Epithelial cell of prostate (primary cell): ENCODE measurements around the gene UQCRC1.

Source experiments
- DNase-seq: peaks from one replicate; pipeline ENCODE4 v3.0.0-alpha.2; 2011; ENCODE audit warnings: low read depth, low spot score
- H3K27ac ChIP-seq: fragments of 450-650 bp; 2 replicates; pipeline ENCODE4 v1.5.1; 2017; ENCODE audit warnings: mild to moderate bottlenecking

The UQCRC1 gene

GRCh38 chr3:48600711-48601621, 8.5 kb downstream of the UQCRC1 start:
- no peak for DNase-seq
- H3K27ac ChIP-seq, result peak overlapping the region; percentile 98

GRCh38 chr3:48599509-48600285, 9.7 kb downstream of the UQCRC1 start:
- no peak for DNase-seq
- peak overlapping the region; percentile 98 for H3K27ac ChIP-seq

DNA sequence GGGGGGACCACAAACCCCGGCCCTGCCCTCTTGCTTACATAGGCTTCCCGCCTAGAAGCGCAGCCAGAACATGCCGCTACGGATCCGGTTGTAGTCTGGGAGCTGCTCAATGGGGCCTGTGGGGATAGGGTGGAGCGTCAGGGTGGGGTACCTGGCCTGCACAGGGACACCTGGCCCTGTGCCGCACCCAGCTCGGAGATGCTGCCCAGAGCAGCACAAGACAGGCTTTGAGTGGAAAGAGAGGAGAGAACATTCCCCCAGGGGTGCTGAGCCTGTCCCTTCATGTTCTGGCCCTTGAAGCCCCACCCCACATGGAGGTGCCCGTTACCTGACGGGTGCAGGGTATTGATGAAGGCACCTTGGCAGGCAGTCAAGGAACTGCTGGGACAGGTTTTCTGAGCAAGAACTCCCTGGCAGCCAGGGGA, 10.4 kb downstream of the UQCRC1 start:
- peak overlapping the region; percentile 98 for H3K27ac ChIP-seq
- DNase-seq, result peak; percentile 94

DNA sequence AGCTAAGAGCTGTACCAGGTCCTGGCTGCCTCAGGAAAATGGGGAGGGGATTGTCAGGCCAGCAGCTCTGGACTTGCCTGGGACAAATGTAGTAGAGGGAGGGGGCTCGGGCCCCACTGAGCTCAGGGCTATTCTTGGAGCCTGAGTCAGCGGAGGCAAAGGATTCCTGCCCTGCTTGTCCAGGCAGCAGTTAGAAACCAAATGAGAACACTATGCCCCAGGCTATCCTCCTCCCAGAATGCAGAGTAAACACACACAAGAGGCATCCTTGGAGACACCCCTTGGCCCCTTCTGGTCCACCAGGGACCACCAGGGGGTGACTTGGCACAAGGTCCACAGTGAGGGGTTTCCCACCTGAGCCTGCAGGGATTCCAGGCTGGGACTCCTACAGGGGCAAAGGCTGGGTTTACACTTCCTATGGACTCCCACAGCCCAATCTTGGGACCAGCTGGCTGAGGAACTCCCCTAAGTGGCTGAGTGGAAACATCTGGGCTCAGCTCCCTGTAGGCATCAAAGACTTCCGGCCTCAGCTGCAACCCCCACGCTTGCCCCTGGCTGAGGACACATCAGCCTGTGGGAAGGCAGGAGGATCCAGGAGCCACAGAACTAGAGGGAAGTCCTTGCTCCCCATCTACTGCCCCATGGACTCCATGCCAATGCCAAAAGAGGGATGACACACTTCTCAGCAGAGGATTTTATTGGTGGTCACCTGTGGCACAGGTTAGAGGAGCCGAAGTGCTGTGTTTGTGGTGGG, 10.9 kb downstream of the UQCRC1 start:
- peak overlapping the region; percentile 98 for H3K27ac ChIP-seq
- DNase-seq, result peak; percentile 92

- peak overlapping the region; percentile 98 for H3K27ac ChIP-seq
- no peak for DNase-seq
Observed at GRCh38 chr3:48597408-48597800, 12.0 kb downstream of the UQCRC1 start.

GRCh38 chr3:48596676-48597407, 12.6 kb downstream of the UQCRC1 start:
- DNase-seq, result no peak
- peak overlapping the region; percentile 98 for H3K27ac ChIP-seq

DNA sequence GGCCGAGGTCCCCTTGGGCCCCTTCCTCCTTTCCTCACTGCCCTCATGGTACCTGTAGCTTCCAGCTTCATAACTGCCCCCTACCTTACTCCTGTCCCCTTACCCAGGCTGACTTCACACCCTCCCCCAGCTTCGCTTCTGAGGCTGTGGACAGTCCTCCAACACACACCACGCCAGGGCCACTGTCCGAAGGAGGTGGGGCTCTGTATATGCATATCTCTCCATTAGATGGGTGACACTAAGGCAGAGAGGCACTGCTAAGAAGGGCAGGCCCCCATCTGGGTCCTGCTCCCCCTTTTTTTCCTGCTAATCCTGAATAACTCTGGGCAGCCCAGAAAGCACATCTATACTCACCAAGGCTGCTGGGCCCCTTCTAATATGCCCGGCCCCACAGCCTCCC, 13.3 kb downstream of the UQCRC1 start:
- no peak for DNase-seq
- H3K27ac ChIP-seq, result peak overlapping the region; percentile 98

GRCh38 chr3:48595526-48596121, 13.8 kb downstream of the UQCRC1 start:
- H3K27ac ChIP-seq, result peak overlapping the region; percentile 98
- peak; percentile 72 for DNase-seq

- H3K27ac ChIP-seq, result peak within 1 kb of the TSS; percentile 98
- no peak for DNase-seq
Observed at GRCh38 chr3:48595075-48595525, 14.3 kb downstream of the UQCRC1 start, which contains the start of gene COL7A1. COL7A1 (minus strand) TSS chr3:48595329; CDS start chr3:48595159, 170 bp downstream.

DNA sequence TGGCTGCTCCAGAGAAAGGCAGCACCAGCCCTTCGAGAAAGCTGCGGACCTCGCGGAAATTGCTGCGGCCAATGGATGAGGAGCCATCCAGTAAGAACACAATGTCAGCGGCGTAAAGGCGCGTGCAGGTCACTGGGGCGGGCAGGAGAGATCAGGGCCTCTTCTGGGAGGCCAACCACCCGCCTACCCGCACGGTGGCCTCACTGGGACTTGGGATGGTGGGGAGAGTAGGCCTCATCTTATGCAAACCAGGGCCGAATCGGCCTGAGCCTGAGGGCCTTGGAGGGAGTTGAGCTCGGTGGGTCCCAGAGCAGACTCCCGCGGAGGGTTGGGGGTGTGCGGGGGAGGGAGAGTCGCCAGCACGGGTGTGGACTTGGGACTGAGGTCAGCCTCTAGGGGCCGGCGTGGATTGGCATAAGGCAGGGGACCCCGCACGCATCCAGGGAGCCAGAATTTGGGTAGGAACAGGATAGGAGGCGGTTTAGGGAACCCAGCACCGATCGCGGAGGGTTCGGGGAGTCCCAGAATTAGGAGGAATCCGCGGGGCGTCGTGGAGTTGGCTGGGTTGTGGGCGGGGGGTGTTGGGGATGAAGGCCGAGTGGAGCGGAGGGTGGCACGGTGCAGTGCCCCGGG, 14.9 kb downstream of the UQCRC1 start:
- DNase-seq, result no peak
- H3K27ac ChIP-seq, result peak overlapping the region; percentile 98

GRCh38 chr3:48593337-48593736, 16.1 kb downstream of the UQCRC1 start:
- no peak for DNase-seq
- H3K27ac ChIP-seq, result no peak overlapping the region

DNA sequence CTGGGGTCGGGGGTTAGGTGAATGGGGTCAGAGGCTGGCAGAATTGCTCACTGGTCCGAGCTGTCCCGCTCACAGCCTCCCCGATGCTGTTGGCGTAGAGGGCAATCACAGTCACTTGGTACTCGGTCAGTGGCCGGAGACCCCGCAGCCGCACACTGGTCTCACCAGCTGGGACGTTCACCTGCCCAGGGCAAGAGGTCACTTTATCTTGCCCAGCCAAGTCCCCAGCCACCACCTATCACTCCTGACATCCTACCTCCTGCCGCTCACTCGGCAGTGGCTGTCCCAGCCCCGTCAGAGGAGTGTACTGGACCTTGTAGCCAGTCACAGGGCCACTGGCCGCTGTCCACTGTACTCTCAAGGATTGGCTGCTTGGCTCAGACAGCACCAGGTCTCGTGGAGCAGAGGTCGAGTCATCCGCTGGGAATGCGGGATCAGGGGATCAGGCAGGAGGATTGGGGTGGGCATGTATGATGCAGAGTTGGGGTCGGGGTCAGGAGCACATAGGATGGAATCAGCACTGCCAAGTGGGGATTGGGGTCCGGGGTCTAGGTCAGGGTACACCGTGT, 16.8 kb downstream of the UQCRC1 start:
- no peak for DNase-seq
- H3K27ac ChIP-seq, result no peak overlapping the region

DNA sequence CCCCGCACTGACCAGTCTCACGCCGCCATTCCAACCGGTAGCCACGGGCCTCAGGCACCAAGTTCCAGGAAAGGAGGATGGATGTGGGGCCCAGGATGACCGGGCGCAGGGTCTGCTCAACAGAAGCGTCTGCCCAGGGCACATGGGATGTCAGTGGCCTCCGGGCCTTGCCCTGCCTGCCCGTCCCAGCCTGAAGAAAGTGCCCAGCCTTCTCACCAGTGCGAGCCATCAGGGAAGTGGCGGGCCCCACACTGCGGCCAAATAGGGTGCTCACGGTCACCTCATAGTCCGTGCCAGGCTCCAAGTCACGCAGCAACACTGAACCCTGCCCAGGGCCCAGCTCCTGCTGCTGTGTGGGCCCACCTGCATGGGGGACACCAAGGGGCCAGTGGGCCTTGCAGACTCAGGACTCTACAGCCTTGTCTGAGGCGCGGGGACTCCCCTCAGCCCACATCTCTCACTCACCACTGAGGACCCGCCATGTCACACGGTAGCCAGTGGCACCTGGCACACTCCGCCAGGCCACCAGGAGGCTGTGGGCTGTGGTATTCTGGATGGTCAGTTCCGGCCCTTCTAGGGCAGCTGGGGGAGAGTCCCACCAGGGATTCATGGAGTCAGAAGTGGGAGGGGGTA, 17.4 kb downstream of the UQCRC1 start:
- no peak for DNase-seq

DNA sequence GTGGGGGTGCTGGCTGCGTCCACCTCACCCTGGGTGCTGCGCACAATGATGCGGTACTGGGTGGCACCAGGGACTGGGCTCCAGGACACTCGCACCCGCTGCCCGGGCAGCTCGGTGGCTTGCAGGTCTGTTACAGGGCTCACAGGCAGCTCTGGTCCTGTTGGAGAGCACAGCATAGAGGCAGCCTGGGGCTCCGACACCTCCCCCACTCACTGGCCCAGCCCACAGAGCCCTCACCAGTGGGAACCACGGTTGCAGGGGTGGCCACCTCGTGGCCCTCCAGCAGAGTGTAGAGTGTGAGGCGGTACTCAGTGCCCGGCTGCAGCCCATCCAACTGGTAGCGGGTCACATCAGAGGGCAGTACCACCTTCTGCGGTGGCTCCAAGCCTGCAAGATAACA, 18.0 kb downstream of the UQCRC1 start:
- DNase-seq, result no peak
- no peak overlapping the region for H3K27ac ChIP-seq

More for the DNA sequence above, 17.4 kb downstream of the UQCRC1 start:
- H3K27ac ChIP-seq, result no peak overlapping the region

- H3K27ac ChIP-seq, result no peak overlapping the region
- no peak for DNase-seq
Observed at GRCh38 chr3:48588230-48588629, 21.2 kb downstream of the UQCRC1 start.

DNA sequence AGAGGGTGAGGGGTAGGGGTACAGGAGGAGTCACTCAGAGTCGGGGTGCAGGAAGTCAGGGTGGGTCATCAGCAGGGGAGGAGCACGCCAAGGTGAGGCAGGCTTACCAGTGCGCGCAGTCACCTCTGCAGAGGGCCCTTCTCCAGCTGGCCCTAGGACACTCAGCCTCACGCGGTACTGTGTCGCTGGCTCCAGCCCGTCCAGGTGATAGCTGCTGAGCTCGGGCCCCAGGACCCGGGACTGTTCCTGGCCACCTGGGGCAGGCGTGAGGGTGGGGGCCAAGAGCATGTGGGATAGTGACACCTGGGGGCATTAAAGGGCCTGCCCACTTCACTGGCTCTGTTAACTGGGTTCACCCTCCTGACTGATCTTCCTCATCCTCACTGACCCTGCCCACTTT, 21.8 kb downstream of the UQCRC1 start:
- DNase-seq, result no peak
- no peak overlapping the region for H3K27ac ChIP-seq

- no peak for DNase-seq
- no peak overlapping the region for H3K27ac ChIP-seq
Observed at GRCh38 chr3:48585411-48585810, 24.0 kb downstream of the UQCRC1 start.

DNA sequence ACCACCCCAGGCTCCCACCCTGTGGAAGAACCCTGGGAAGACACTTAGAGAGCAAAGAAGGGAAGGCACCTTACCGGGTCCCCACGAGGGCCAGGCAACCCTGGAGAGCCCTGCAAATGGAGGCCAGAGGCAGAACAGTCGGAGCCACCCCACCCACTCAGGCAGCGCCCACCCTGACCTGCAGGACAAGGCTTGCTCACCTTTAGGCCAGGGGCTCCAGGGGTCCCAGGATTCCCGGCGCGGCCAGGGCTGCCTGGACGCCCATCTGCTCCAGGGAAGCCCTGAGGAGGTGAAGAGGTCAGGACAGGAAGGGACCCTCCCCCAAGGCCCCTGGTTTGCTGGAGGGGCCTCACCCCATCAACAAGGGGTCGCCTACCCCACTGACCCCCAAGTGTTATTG, 24.6 kb downstream of the UQCRC1 start:
- no peak overlapping the region for H3K27ac ChIP-seq
- no peak for DNase-seq
